Measurements from ENCODE around the gene RAMP3.

RAMP3 gene

GRCh38 chr7:45225311-45225947 lies 67.8 kb downstream of the RAMP3 start:
- 82% methylated on average over 8 of the region's 9 CpGs for WGBS (ENCODE audit: insufficient coverage)
- Histone ChIP-seq H3K4me1 (ENCODE audit: control extremely low read depth in 1 of 4, control insufficient read depth in 4 of 4, insufficient read depth in 4 of 4, low read length in 3 of 4) (peaks cover 0 to 10% (median 2%) of the 10 kb centered on the region in 4 experiments), H3K9me3 (ENCODE audit: control extremely low read depth in 1 of 5, control insufficient read depth in 4 of 5, insufficient read depth in 2 of 5, low read depth in 1 of 5, low read length in 4 of 5) (no peaks in the 10 kb centered on the region), H3K27ac (ENCODE audit: insufficient read depth in 1 of 2, low read depth in 1 of 2, low read length in 2 of 2, poor library complexity in 1 of 2, severe bottlenecking in 2 of 2) (no peak overlapping the region), H3K27me3 (replicated peaks in 2 of 5; ENCODE audit: control insufficient read depth in 4 of 5, insufficient read depth in 5 of 5, low read length in 4 of 5) (peaks cover 0 to 2% (median 0%) of the 10 kb centered on the region in 5 experiments), H3K4me3 (ENCODE audit: control insufficient read depth in 1 of 7, extremely low read depth in 1 of 7, insufficient read depth in 4 of 7, low read depth in 2 of 7, low read length in 6 of 7) (no peak overlapping the region), H3K36me3 (ENCODE audit: control insufficient read depth in 4 of 4, insufficient read depth in 4 of 4, low read length in 3 of 4) (no peaks in the 10 kb centered on the region)
- ChIA-PET POLR2A (no interaction called here), CTCF (no interaction called here)
- no peak for DNase-seq

GRCh38 chr7:45225948-45226335 lies 68.4 kb downstream of the RAMP3 start:
- Histone ChIP-seq H3K4me1 (ENCODE audit: control extremely low read depth in 1 of 4, control insufficient read depth in 4 of 4, insufficient read depth in 4 of 4, low read length in 3 of 4) (peaks cover 0 to 10% (median 2%) of the 10 kb centered on the region in 4 experiments), H3K4me3 (ENCODE audit: control insufficient read depth in 1 of 7, extremely low read depth in 1 of 7, insufficient read depth in 4 of 7, low read depth in 2 of 7, low read length in 6 of 7) (no peak overlapping the region), H3K27me3 (replicated peaks in 2 of 5; ENCODE audit: control insufficient read depth in 4 of 5, insufficient read depth in 5 of 5, low read length in 4 of 5) (peaks cover 0 to 2% (median 0%) of the 10 kb centered on the region in 5 experiments), H3K27ac (ENCODE audit: insufficient read depth in 1 of 2, low read depth in 1 of 2, low read length in 2 of 2, poor library complexity in 1 of 2, severe bottlenecking in 2 of 2) (no peak overlapping the region), H3K36me3 (ENCODE audit: control insufficient read depth in 4 of 4, insufficient read depth in 4 of 4, low read length in 3 of 4) (no peaks in the 10 kb centered on the region), H3K9me3 (ENCODE audit: control extremely low read depth in 1 of 5, control insufficient read depth in 4 of 5, insufficient read depth in 2 of 5, low read depth in 1 of 5, low read length in 4 of 5) (no peaks in the 10 kb centered on the region)
- ChIA-PET POLR2A (no interaction called here), CTCF (no interaction called here)
- WGBS (ENCODE audit: insufficient coverage): 46% methylated on average over 2 of the region's 2 CpGs
- DNase-seq: no peak

GRCh38 chr7:45229156-45229920 lies 71.7 kb downstream of the RAMP3 start:
- ChIA-PET POLR2A (no interaction called here), CTCF (no interaction called here)
- no peaks in the 10 kb centered on the region for H3K36me3 ChIP-seq (ENCODE audit: control insufficient read depth in 4 of 4, insufficient read depth in 4 of 4, low read length in 3 of 4)
- WGBS (ENCODE audit: insufficient coverage): 45% methylated on average over 5 of the region's 8 CpGs
- H3K27ac ChIP-seq (ENCODE audit: insufficient read depth in 1 of 2, low read depth in 1 of 2, low read length in 2 of 2, poor library complexity in 1 of 2, severe bottlenecking in 2 of 2): no peak overlapping the region
- H3K27me3 ChIP-seq (replicated peaks in 2 of 5; ENCODE audit: control insufficient read depth in 4 of 5, insufficient read depth in 5 of 5, low read length in 4 of 5): peaks cover 0 to 10% (median 0%) of the 10 kb centered on the region in 5 experiments
- peaks cover 0 to 10% (median 2%) of the 10 kb centered on the region in 4 experiments for H3K4me1 ChIP-seq (ENCODE audit: control extremely low read depth in 1 of 4, control insufficient read depth in 4 of 4, insufficient read depth in 4 of 4, low read length in 3 of 4)
- DNase-seq: peak; percentile 44 to 67 (median 53)
- no peaks in the 10 kb centered on the region for H3K9me3 ChIP-seq (ENCODE audit: control extremely low read depth in 1 of 5, control insufficient read depth in 4 of 5, insufficient read depth in 2 of 5, low read depth in 1 of 5, low read length in 4 of 5)
- peak overlapping the region in 1 of 7 experiments; percentile 14 for H3K4me3 ChIP-seq (ENCODE audit: control insufficient read depth in 1 of 7, extremely low read depth in 1 of 7, insufficient read depth in 4 of 7, low read depth in 2 of 7, low read length in 6 of 7)

GRCh38 chr7:45230083-45230482 lies 72.5 kb downstream of the RAMP3 start:
- Histone ChIP-seq H3K27me3 (replicated peaks in 2 of 5; ENCODE audit: control insufficient read depth in 4 of 5, insufficient read depth in 5 of 5, low read length in 4 of 5) (peaks cover 0 to 10% (median 0%) of the 10 kb centered on the region in 5 experiments), H3K27ac (ENCODE audit: insufficient read depth in 1 of 2, low read depth in 1 of 2, low read length in 2 of 2, poor library complexity in 1 of 2, severe bottlenecking in 2 of 2) (no peak overlapping the region), H3K4me1 (ENCODE audit: control extremely low read depth in 1 of 4, control insufficient read depth in 4 of 4, insufficient read depth in 4 of 4, low read length in 3 of 4) (peaks cover 0 to 10% (median 2%) of the 10 kb centered on the region in 4 experiments), H3K9me3 (ENCODE audit: control extremely low read depth in 1 of 5, control insufficient read depth in 4 of 5, insufficient read depth in 2 of 5, low read depth in 1 of 5, low read length in 4 of 5) (no peaks in the 10 kb centered on the region), H3K4me3 (ENCODE audit: control insufficient read depth in 1 of 7, extremely low read depth in 1 of 7, insufficient read depth in 4 of 7, low read depth in 2 of 7, low read length in 6 of 7) (no peak overlapping the region), H3K36me3 (ENCODE audit: control insufficient read depth in 4 of 4, insufficient read depth in 4 of 4, low read length in 3 of 4) (no peaks in the 10 kb centered on the region)
- no peak for DNase-seq
- CTCF ChIA-PET: no interaction called here
- 45% methylated on average over 3 of the region's 6 CpGs for WGBS (ENCODE audit: insufficient coverage)
- POLR2A ChIA-PET: no interaction called here

- Histone ChIP-seq H3K4me1 (ENCODE audit: control extremely low read depth in 1 of 4, control insufficient read depth in 4 of 4, insufficient read depth in 4 of 4, low read length in 3 of 4) (peaks cover 0 to 10% (median 2%) of the 10 kb centered on the region in 4 experiments), H3K27me3 (replicated peaks in 2 of 5; ENCODE audit: control insufficient read depth in 4 of 5, insufficient read depth in 5 of 5, low read length in 4 of 5) (peaks cover 0 to 10% (median 0%) of the 10 kb centered on the region in 5 experiments), H3K36me3 (ENCODE audit: control insufficient read depth in 4 of 4, insufficient read depth in 4 of 4, low read length in 3 of 4) (no peaks in the 10 kb centered on the region), H3K27ac (ENCODE audit: insufficient read depth in 1 of 2, low read depth in 1 of 2, low read length in 2 of 2, poor library complexity in 1 of 2, severe bottlenecking in 2 of 2) (no peak overlapping the region), H3K4me3 (ENCODE audit: control insufficient read depth in 1 of 7, extremely low read depth in 1 of 7, insufficient read depth in 4 of 7, low read depth in 2 of 7, low read length in 6 of 7) (no peak overlapping the region), H3K9me3 (ENCODE audit: control extremely low read depth in 1 of 5, control insufficient read depth in 4 of 5, insufficient read depth in 2 of 5, low read depth in 1 of 5, low read length in 4 of 5) (no peaks in the 10 kb centered on the region)
- DNase-seq: no peak
- POLR2A ChIA-PET: no interaction called here
- 90% methylated on average over 3 of the region's 4 CpGs for WGBS (ENCODE audit: insufficient coverage)
- CTCF ChIA-PET: interaction anchor here (0.6 kb wide), 1 partner anchor 307 kb away, joined by 3 read pairs; no protein-coding TSS in a partner anchor
Observed at GRCh38 chr7:45230611-45231165, 73.1 kb downstream of the RAMP3 start.

GRCh38 chr7:45233249-45233775 lies 75.7 kb downstream of the RAMP3 start:
- Histone ChIP-seq H3K27ac (ENCODE audit: insufficient read depth in 1 of 2, low read depth in 1 of 2, low read length in 2 of 2, poor library complexity in 1 of 2, severe bottlenecking in 2 of 2) (no peak overlapping the region), H3K9me3 (ENCODE audit: control extremely low read depth in 1 of 5, control insufficient read depth in 4 of 5, insufficient read depth in 2 of 5, low read depth in 1 of 5, low read length in 4 of 5) (no peaks in the 10 kb centered on the region), H3K4me3 (ENCODE audit: control insufficient read depth in 1 of 7, extremely low read depth in 1 of 7, insufficient read depth in 4 of 7, low read depth in 2 of 7, low read length in 6 of 7) (no peak overlapping the region), H3K27me3 (replicated peaks in 2 of 5; ENCODE audit: control insufficient read depth in 4 of 5, insufficient read depth in 5 of 5, low read length in 4 of 5) (peaks cover 0 to 15% (median 10%) of the 10 kb centered on the region in 5 experiments), H3K36me3 (ENCODE audit: control insufficient read depth in 4 of 4, insufficient read depth in 4 of 4, low read length in 3 of 4) (no peaks in the 10 kb centered on the region), H3K4me1 (ENCODE audit: control extremely low read depth in 1 of 4, control insufficient read depth in 4 of 4, insufficient read depth in 4 of 4, low read length in 3 of 4) (peaks cover 0 to 10% (median 2%) of the 10 kb centered on the region in 4 experiments)
- CTCF ChIA-PET: interaction anchor here (1.2 kb wide), 1 partner anchor 28 kb away, joined by 3 read pairs; no protein-coding TSS in a partner anchor
- 100% methylated on average over 1 of the region's 1 CpG for WGBS (ENCODE audit: insufficient coverage)
- no peak for DNase-seq
- POLR2A ChIA-PET: no interaction called here
